HFF-Myc (cell line): ENCODE results near the gene MAST4.

Experiments
- DNase-seq: peaks from one replicate; pipeline ENCODE4 v3.0.0-alpha.2; 2011; ENCODE audit warnings: low read depth; ENCODE audit errors: extremely low read depth
- H3K4me3 ChIP-seq: replicated peaks from 2 replicates; pipeline ENCODE4 v1.5.1; 2011; ENCODE audit warnings: low read depth, mild to moderate bottlenecking, control low read depth, low read length
- CTCF ChIP-seq: IDR thresholded peaks from 2 replicates; pipeline ENCODE4 v1.5.1; 2012; ENCODE audit warnings: mild to moderate bottlenecking, low read depth, low read length, control low read depth; ENCODE audit errors: missing control alignments

The MAST4 gene

GRCh38 chr5:66793049-66793448 lies 196.9 kb downstream of the MAST4 start:
- DNase-seq, result no peak
- no peak overlapping the region for H3K4me3 ChIP-seq
- TF ChIP-seq CTCF, result no peak

- DNase-seq, result no peak
- H3K4me3 ChIP-seq, result no peak overlapping the region
- TF ChIP-seq CTCF, result no peak
These were observed 199.5 kb downstream of the MAST4 start for GRCh38 chr5:66795682-66796081.

GRCh38 chr5:66796305-66797292 lies 200.4 kb downstream of the MAST4 start:
- no peak for DNase-seq
- TF ChIP-seq CTCF, result peak; percentile 23
- H3K4me3 ChIP-seq, result no peak overlapping the region

GRCh38 chr5:66802941-66803340 lies 206.7 kb downstream of the MAST4 start:
- H3K4me3 ChIP-seq, result no peak overlapping the region
- TF ChIP-seq CTCF, result no peak
- DNase-seq, result no peak

GRCh38 chr5:66805514-66806430 lies 209.6 kb downstream of the MAST4 start:
- no peak overlapping the region for H3K4me3 ChIP-seq
- no peak for TF ChIP-seq CTCF
- DNase-seq, result no peak

GRCh38 chr5:66807743-66808142 lies 211.6 kb downstream of the MAST4 start:
- peak; percentile 32 for DNase-seq
- TF ChIP-seq CTCF, result peak; percentile 37

More at GRCh38 chr5:66807743-66808142, 211.6 kb downstream of the MAST4 start:
- H3K4me3 ChIP-seq, result no peak overlapping the region
